Measurements from ENCODE around the gene USH1G. TPM values are rescaled to one million over a fixed set of nuclear protein-coding genes. Genes with fewer than 3 reads are reported as not detected.
A peak's percentile ranks its signal among the peaks of the same experiment; 100 is the strongest.

Gene USH1G
- total and polyA plus RNA-seq, 2 of the 13 experiments (the other 11 are each of a cell fraction or from before 2014, with no cell fraction given), result 0.04 TPM; not detected in 1

DNA sequence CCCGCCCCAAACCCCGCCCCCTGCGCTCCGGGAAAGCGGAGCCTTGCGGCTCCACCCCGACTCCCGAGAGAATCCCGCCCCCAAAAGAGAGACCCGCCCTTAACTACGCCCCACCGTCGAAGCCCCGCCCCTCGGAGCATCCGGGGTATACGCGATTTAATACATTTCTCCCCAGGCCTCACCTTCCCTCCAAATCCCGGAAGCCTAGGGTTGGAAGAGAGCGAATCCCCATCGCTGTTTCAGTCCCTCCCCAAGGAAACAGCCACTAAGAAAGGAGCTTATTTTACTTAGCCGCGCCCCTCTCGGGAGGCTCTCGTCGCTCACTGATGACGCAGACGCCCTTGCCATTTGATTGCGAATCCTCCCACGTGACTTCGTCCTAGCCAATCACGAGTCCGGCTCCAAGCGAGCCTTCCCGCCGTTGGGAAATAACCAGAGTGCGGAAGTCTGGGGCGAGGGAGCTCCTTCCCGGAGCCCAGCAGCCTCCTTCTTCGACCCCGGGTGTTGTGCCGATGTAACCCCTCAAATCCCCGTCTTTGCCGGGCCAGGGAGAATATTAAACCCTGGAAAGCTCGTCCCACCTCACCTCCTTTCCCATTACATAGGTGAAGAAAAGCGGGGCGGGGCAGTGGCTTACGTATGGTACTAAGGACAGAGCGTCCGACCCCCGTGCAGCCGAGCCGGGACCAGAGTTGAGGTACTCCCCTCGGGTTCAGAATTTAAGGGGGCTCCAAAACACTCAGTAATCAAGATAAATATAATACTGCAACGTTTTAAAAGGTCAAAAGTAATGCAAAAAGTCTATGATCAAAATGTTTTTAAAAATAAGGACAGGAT is 49.8 kb downstream of the USH1G start (continued):
- TF ChIP-seq PBX2 (CRISPR knock-in tag; IDR thresholded peaks at IDR 0.05), result no peak
- no peak for TF ChIP-seq ZNF562 (CRISPR knock-in tag; IDR thresholded peaks at IDR 0.05; ENCODE audit: borderline replicate concordance)
- TF ChIP-seq, protein P1, sequence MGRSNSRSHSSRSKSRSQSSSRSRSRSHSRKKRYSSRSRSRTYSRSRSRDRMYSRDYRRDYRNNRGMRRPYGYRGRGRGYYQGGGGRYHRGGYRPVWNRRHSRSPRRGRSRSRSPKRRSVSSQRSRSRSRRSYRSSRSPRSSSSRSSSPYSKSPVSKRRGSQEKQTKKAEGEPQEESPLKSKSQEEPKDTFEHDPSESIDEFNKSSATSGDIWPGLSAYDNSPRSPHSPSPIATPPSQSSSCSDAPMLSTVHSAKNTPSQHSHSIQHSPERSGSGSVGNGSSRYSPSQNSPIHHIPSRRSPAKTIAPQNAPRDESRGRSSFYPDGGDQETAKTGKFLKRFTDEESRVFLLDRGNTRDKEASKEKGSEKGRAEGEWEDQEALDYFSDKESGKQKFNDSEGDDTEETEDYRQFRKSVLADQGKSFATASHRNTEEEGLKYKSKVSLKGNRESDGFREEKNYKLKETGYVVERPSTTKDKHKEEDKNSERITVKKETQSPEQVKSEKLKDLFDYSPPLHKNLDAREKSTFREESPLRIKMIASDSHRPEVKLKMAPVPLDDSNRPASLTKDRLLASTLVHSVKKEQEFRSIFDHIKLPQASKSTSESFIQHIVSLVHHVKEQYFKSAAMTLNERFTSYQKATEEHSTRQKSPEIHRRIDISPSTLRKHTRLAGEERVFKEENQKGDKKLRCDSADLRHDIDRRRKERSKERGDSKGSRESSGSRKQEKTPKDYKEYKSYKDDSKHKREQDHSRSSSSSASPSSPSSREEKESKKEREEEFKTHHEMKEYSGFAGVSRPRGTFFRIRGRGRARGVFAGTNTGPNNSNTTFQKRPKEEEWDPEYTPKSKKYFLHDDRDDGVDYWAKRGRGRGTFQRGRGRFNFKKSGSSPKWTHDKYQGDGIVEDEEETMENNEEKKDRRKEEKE (IDR thresholded peaks at IDR 0.05), result no peak
- no peak for TF ChIP-seq RBAK (CRISPR knock-in tag; IDR thresholded peaks at IDR 0.05)
- TF ChIP-seq PAF1 (CRISPR knock-in tag; IDR thresholded peaks at IDR 0.05), result no peak
- no peak for TF ChIP-seq ZBTB8A (CRISPR knock-in tag; IDR thresholded peaks at IDR 0.05; ENCODE audit: borderline replicate concordance, low read depth)
- TF ChIP-seq EED (CRISPR knock-in tag; IDR thresholded peaks at IDR 0.05), result no peak
- peak; percentile 95 for TF ChIP-seq PHF21A (CRISPR knock-in tag; IDR thresholded peaks at IDR 0.05)
- no peak for TF ChIP-seq ZNF678 (CRISPR knock-in tag; IDR thresholded peaks at IDR 0.05)
- TF ChIP-seq ZNF644 (CRISPR knock-in tag; IDR thresholded peaks at IDR 0.05; ENCODE audit: low read depth), result no peak
- peak; percentile 48; the same call in 1 of the 2 replicates for TF ChIP-seq HMG20B (CRISPR knock-in tag; conservative IDR thresholded peaks at IDR 0.05)
- no peak for TF ChIP-seq ZBTB7A (CRISPR knock-in tag; IDR thresholded peaks at IDR 0.05)
- TF ChIP-seq ARID2 (CRISPR knock-in tag; IDR thresholded peaks at IDR 0.05; ENCODE audit: borderline replicate concordance), result no peak
- TF ChIP-seq ZNF460 (CRISPR knock-in tag; IDR thresholded peaks at IDR 0.05; ENCODE audit: borderline replicate concordance), result no peak
- TF ChIP-seq, protein P2, sequence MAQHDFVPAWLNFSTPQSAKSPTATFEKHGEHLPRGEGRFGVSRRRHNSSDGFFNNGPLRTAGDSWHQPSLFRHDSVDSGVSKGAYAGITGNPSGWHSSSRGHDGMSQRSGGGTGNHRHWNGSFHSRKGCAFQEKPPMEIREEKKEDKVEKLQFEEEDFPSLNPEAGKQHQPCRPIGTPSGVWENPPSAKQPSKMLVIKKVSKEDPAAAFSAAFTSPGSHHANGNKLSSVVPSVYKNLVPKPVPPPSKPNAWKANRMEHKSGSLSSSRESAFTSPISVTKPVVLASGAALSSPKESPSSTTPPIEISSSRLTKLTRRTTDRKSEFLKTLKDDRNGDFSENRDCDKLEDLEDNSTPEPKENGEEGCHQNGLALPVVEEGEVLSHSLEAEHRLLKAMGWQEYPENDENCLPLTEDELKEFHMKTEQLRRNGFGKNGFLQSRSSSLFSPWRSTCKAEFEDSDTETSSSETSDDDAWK (CRISPR knock-in tag; IDR thresholded peaks at IDR 0.05), result no peak
- no peak for TF ChIP-seq ZNF343 (CRISPR knock-in tag; IDR thresholded peaks at IDR 0.05)
- no peak for TF ChIP-seq ZNF510 (CRISPR knock-in tag; IDR thresholded peaks at IDR 0.05; ENCODE audit: low read depth)
- no peak for TF ChIP-seq MTF1 (CRISPR knock-in tag; IDR thresholded peaks at IDR 0.05)

All from HepG2 (cell line).